HG03025 (cell line): Measurements from ENCODE around the gene RAB20.

ENCODE experiments used
- ATAC-seq: cut with Tn5 transposase; IDR thresholded peaks from one replicate; pipeline ENCODE4 v1.9.1; 2021; ENCODE audit warnings: mild to moderate bottlenecking, moderate library complexity; ENCODE audit not compliant: unreplicated experiment, low FRiP score

The RAB20 gene

DNA sequence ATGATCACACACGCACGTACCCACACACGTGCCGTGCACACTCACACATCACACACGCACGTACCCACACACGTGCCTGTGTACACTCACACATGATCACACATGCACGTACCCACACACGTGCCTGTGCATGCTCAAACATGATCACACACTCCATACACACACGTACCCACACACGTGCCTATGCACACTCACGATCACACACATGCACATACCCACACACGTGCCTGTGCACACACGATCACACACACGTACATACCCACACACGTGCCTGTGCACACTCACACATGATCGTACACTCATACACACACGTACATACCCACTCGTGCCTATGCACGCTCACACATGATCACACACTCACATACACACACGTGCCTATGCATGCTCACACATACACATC, 86.8 kb downstream of the RAB20 start:
- ATAC-seq, result no peak
